Activated T-cell treated with anti-CD3 and anti-CD28 coated beads, Interleukin-2, amount 50 U/mL, for 1 hour (primary cell): ENCODE measurements around the gene CAND2.

ENCODE experiments used
- DNase-seq: peaks from one replicate; pipeline ENCODE4 v3.0.0-alpha.2; 2020

CAND2 gene

GRCh38 chr3:12796171-12797123 is at the start of gene CAND2:
CAND2 (plus strand) TSS chr3:12796680; CDS start chr3:12796721, 41 bp downstream.
- DNase-seq = peak; percentile 58

- DNase-seq = no peak
Measured at GRCh38 chr3:12748477-12748876, 48.0 kb upstream of the CAND2 start.

GRCh38 chr3:12750223-12750622 is 46.3 kb upstream of the CAND2 start:
- DNase-seq = no peak

- DNase-seq = no peak
Measured at GRCh38 chr3:12750658-12751071, 45.8 kb upstream of the CAND2 start.

- DNase-seq = no peak
Measured at GRCh38 chr3:12751571-12751970, 44.9 kb upstream of the CAND2 start.

- no peak for DNase-seq
Measured at GRCh38 chr3:12752102-12752501, 44.4 kb upstream of the CAND2 start.

GRCh38 chr3:12752809-12753208 is 43.7 kb upstream of the CAND2 start:
- DNase-seq = no peak

- no peak for DNase-seq
Measured at GRCh38 chr3:12753275-12754028, 43.0 kb upstream of the CAND2 start.

GRCh38 chr3:12754313-12754712 is 42.2 kb upstream of the CAND2 start:
- DNase-seq = no peak

GRCh38 chr3:12755754-12756153 is 40.7 kb upstream of the CAND2 start:
- DNase-seq = no peak

GRCh38 chr3:12756175-12756574 is 40.3 kb upstream of the CAND2 start:
- DNase-seq = no peak

GRCh38 chr3:12756635-12757034 is 39.8 kb upstream of the CAND2 start:
- DNase-seq = no peak

- no peak for DNase-seq
Measured at GRCh38 chr3:12758025-12758781, 38.3 kb upstream of the CAND2 start.

GRCh38 chr3:12759097-12759679 is 37.3 kb upstream of the CAND2 start, which contains the start of gene TMEM40:
TMEM40 (minus strand) TSS chr3:12759259; CDS start chr3:12749832, 9,427 bp downstream.
- DNase-seq = no peak

GRCh38 chr3:12759693-12760565 is 36.6 kb upstream of the CAND2 start:
- no peak for DNase-seq

GRCh38 chr3:12764171-12764776 is 32.2 kb upstream of the CAND2 start:
- DNase-seq = no peak

- no peak for DNase-seq
Measured at GRCh38 chr3:12766541-12766940, 29.9 kb upstream of the CAND2 start.

- DNase-seq = no peak
Measured at GRCh38 chr3:12768579-12769527, 27.6 kb upstream of the CAND2 start.

- no peak for DNase-seq
Measured at GRCh38 chr3:12769761-12770160, 26.7 kb upstream of the CAND2 start.

- no peak for DNase-seq
Measured at GRCh38 chr3:12771236-12771635, 25.2 kb upstream of the CAND2 start.
